BLaER1 treated with 17β-estradiol and CSF1 and Interleukin-3, amounts not matched to agents 10 nM and 100 nM (cell line): ENCODE results near the gene HOTAIR.
A peak's percentile ranks its signal among the peaks of the same experiment; 100 is the strongest.

Source experiments
- H3K27ac ChIP-seq, 11 experiments: shearing (Covaris generic); formaldehyde crosslinking; 2 replicates each; pipeline ENCODE4 v1.8.1; 2022
- H3K27me3 ChIP-seq, 11 experiments: shearing (Covaris generic); formaldehyde crosslinking; 2 replicates each; pipeline ENCODE4 v1.8.1; 2022
- H3K36me3 ChIP-seq, 11 experiments: shearing (Covaris generic); formaldehyde crosslinking; 2 replicates each; pipeline ENCODE4 v1.8.1; 2022
- H3K4me1 ChIP-seq, 10 experiments: shearing (Covaris generic); formaldehyde crosslinking; 2 replicates each; pipeline ENCODE4 v1.8.1; 2022
- H3K4me2 ChIP-seq, 11 experiments: shearing (Covaris generic); formaldehyde crosslinking; 2 replicates each; pipeline ENCODE4 v1.8.1; 2022
- H3K4me3 ChIP-seq, 10 experiments: shearing (Covaris generic); formaldehyde crosslinking; 2 replicates each; pipeline ENCODE4 v1.8.1; 2022
- H3K9ac ChIP-seq, 11 experiments: shearing (Covaris generic); formaldehyde crosslinking; 2 replicates each; pipeline ENCODE4 v1.8.1; 2022
- H3K9me3 ChIP-seq, 11 experiments: shearing (Covaris generic); formaldehyde crosslinking; replicated peaks in 1 of 11; 2 replicates each; pipeline ENCODE4 v1.8.1; 2022
- H4K20me1 ChIP-seq, 11 experiments: shearing (Covaris generic); formaldehyde crosslinking; 2 replicates each; pipeline ENCODE4 v1.8.1; 2022
- Cebpa-rat ChIP-seq, 11 experiments: shearing (Covaris generic); IDR thresholded peaks; 2 replicates each; pipeline ENCODE4 v1.8.1; 2022

Gene HOTAIR

GRCh38 chr12:53965281-53966084 is 9.3 kb downstream of the HOTAIR start:
- Histone ChIP-seq H3K9ac (no peak overlapping the region), H3K4me2 (no peak overlapping the region), H3K27ac (no peak overlapping the region), H3K9me3 (peaks cover 5 to 50% (median 24%) of the 10 kb centered on the region in 11 experiments; a peak in 18 of 22 replicates), H3K36me3 (no peaks in the 10 kb centered on the region), H3K27me3 (peaks cover 100% of the 10 kb centered on the region in 11 experiments), H4K20me1 (peaks cover 0 to 95% (median 79%) of the 10 kb centered on the region in 11 experiments; a peak in 17 of 22 replicates), H3K4me3 (no peak overlapping the region), H3K4me1 (peaks cover 0 to 8% (median 0%) of the 10 kb centered on the region in 10 experiments; a peak in 1 of 20 replicates)
- no peak for TF ChIP-seq Cebpa-rat (IDR thresholded peaks at IDR 0.05)

- H3K36me3 ChIP-seq = no peaks in the 10 kb centered on the region
- no peak for TF ChIP-seq Cebpa-rat (IDR thresholded peaks at IDR 0.05)
- H3K27ac ChIP-seq = no peak overlapping the region
- H3K4me1 ChIP-seq = peaks cover 0 to 8% (median 0%) of the 10 kb centered on the region in 10 experiments; a peak in 1 of 20 replicates
- peaks cover 5 to 62% (median 35%) of the 10 kb centered on the region in 11 experiments; a peak in 18 of 22 replicates for H3K9me3 ChIP-seq
- H3K9ac ChIP-seq = no peak overlapping the region
- no peak overlapping the region for H3K4me3 ChIP-seq
- H3K27me3 ChIP-seq = peaks cover 100% of the 10 kb centered on the region in 11 experiments
- peak overlapping the region in 2 of 11 experiments; percentile 8 to 60; a peak in 3 of 22 replicates for H3K4me2 ChIP-seq
- peaks cover 0 to 93% (median 75%) of the 10 kb centered on the region in 11 experiments; a peak in 16 of 22 replicates for H4K20me1 ChIP-seq
Measured at GRCh38 chr12:53964315-53964713, 10.4 kb downstream of the HOTAIR start.

- peak overlapping the region in 1 of 10 experiments; percentile 2; a peak in 1 of 20 replicates for H3K4me3 ChIP-seq
- no peak for TF ChIP-seq Cebpa-rat (IDR thresholded peaks at IDR 0.05)
- H3K9ac ChIP-seq = no peak overlapping the region
- no peaks in the 10 kb centered on the region for H3K36me3 ChIP-seq
- no peak overlapping the region for H3K27ac ChIP-seq
- H3K4me1 ChIP-seq = peaks cover 0 to 8% (median 0%) of the 10 kb centered on the region in 10 experiments; a peak in 1 of 20 replicates
- peaks cover 100% of the 10 kb centered on the region in 11 experiments for H3K27me3 ChIP-seq
- H3K4me2 ChIP-seq = no peak overlapping the region
- peaks cover 5 to 65% (median 35%) of the 10 kb centered on the region in 11 experiments; a peak in 18 of 22 replicates for H3K9me3 ChIP-seq
- peaks cover 0 to 92% (median 72%) of the 10 kb centered on the region in 11 experiments; a peak in 16 of 22 replicates for H4K20me1 ChIP-seq
Measured at GRCh38 chr12:53963434-53964314, 11.1 kb downstream of the HOTAIR start.

- Histone ChIP-seq H3K27me3 (peaks cover 100% of the 10 kb centered on the region in 11 experiments), H3K9me3 (peaks cover 5 to 65% (median 35%) of the 10 kb centered on the region in 11 experiments; a peak in 18 of 22 replicates), H3K4me3 (no peak overlapping the region), H3K27ac (no peak overlapping the region), H3K4me2 (no peak overlapping the region), H3K36me3 (no peaks in the 10 kb centered on the region), H3K9ac (no peak overlapping the region), H3K4me1 (peaks cover 0 to 8% (median 0%) of the 10 kb centered on the region in 10 experiments; a peak in 1 of 20 replicates), H4K20me1 (peaks cover 0 to 90% (median 65%) of the 10 kb centered on the region in 11 experiments; a peak in 16 of 22 replicates)
- no peak for TF ChIP-seq Cebpa-rat (IDR thresholded peaks at IDR 0.05)
Measured at GRCh38 chr12:53963005-53963404, 11.7 kb downstream of the HOTAIR start.

GRCh38 chr12:53961025-53961761 is 13.6 kb downstream of the HOTAIR start:
- Histone ChIP-seq H3K27ac (no peak overlapping the region), H3K4me1 (peaks cover 0 to 9% (median 8%) of the 10 kb centered on the region in 10 experiments; a peak in 9 of 20 replicates), H3K9me3 (peaks cover 5 to 66% (median 35%) of the 10 kb centered on the region in 11 experiments; a peak in 18 of 22 replicates), H3K36me3 (no peaks in the 10 kb centered on the region), H3K4me2 (no peak overlapping the region), H3K9ac (no peak overlapping the region), H4K20me1 (peaks cover 0 to 90% (median 65%) of the 10 kb centered on the region in 11 experiments; a peak in 16 of 22 replicates), H3K27me3 (peaks cover 100% of the 10 kb centered on the region in 11 experiments), H3K4me3 (no peak overlapping the region)
- no peak for TF ChIP-seq Cebpa-rat (IDR thresholded peaks at IDR 0.05)

- Histone ChIP-seq H3K9me3 (peaks cover 5 to 66% (median 39%) of the 10 kb centered on the region in 11 experiments; a peak in 19 of 22 replicates), H3K4me2 (no peak overlapping the region), H3K27me3 (peaks cover 100% of the 10 kb centered on the region in 11 experiments), H3K36me3 (no peaks in the 10 kb centered on the region), H3K4me3 (no peak overlapping the region), H4K20me1 (peaks cover 0 to 89% (median 64%) of the 10 kb centered on the region in 11 experiments; a peak in 16 of 22 replicates), H3K27ac (no peak overlapping the region), H3K9ac (no peak overlapping the region), H3K4me1 (peaks cover 0 to 9% (median 8%) of the 10 kb centered on the region in 10 experiments; a peak in 9 of 20 replicates)
- TF ChIP-seq Cebpa-rat (IDR thresholded peaks at IDR 0.05) = no peak
Measured at GRCh38 chr12:53960187-53961024, 14.3 kb downstream of the HOTAIR start.

- H3K27me3 ChIP-seq = peaks cover 100% of the 10 kb centered on the region in 11 experiments
- peaks cover 13 to 69% (median 45%) of the 10 kb centered on the region in 11 experiments; a peak in 20 of 22 replicates for H3K9me3 ChIP-seq
- peaks cover 0 to 90% (median 63%) of the 10 kb centered on the region in 11 experiments; a peak in 16 of 22 replicates for H4K20me1 ChIP-seq
Measured at GRCh38 chr12:53959314-53959713, 15.4 kb downstream of the HOTAIR start.

More at GRCh38 chr12:53959314-53959713, 15.4 kb downstream of the HOTAIR start:
- TF ChIP-seq Cebpa-rat (IDR thresholded peaks at IDR 0.05) = no peak
- H3K36me3 ChIP-seq = no peaks in the 10 kb centered on the region
- no peak overlapping the region for H3K9ac ChIP-seq
- no peak overlapping the region for H3K4me2 ChIP-seq
- no peak overlapping the region for H3K4me3 ChIP-seq
- peaks cover 0 to 9% (median 7%) of the 10 kb centered on the region in 10 experiments; a peak in 9 of 20 replicates for H3K4me1 ChIP-seq
- no peak overlapping the region for H3K27ac ChIP-seq
